Choroid plexus epithelial cell (primary cell): ENCODE measurements around the gene ZFPM1.

ENCODE experiments used
- DNase-seq: peaks from one replicate; pipeline ENCODE4 v3.0.0-alpha.2; 2010; ENCODE audit warnings: low read depth
- H3K4me3 ChIP-seq: 2 replicates; pipeline ENCODE4 v1.5.1; 2011; ENCODE audit warnings: low read depth, mild to moderate bottlenecking, control low read depth, low read length, moderate library complexity
- TF ChIP-seq, protein P1 (sequence below): conservative IDR thresholded peaks from 2 replicates; pipeline ENCODE4 v1.5.1; 2011; ENCODE audit warnings: low read depth, mild to moderate bottlenecking, control low read depth, inconsistent platforms, low read length, moderate library complexity

Gene ZFPM1

GRCh38 chr16:88523309-88524161 lies 70.5 kb downstream of the ZFPM1 start:
- no peak overlapping the region for H3K4me3 ChIP-seq
- DNase-seq: no peak
- TF ChIP-seq, protein P1, sequence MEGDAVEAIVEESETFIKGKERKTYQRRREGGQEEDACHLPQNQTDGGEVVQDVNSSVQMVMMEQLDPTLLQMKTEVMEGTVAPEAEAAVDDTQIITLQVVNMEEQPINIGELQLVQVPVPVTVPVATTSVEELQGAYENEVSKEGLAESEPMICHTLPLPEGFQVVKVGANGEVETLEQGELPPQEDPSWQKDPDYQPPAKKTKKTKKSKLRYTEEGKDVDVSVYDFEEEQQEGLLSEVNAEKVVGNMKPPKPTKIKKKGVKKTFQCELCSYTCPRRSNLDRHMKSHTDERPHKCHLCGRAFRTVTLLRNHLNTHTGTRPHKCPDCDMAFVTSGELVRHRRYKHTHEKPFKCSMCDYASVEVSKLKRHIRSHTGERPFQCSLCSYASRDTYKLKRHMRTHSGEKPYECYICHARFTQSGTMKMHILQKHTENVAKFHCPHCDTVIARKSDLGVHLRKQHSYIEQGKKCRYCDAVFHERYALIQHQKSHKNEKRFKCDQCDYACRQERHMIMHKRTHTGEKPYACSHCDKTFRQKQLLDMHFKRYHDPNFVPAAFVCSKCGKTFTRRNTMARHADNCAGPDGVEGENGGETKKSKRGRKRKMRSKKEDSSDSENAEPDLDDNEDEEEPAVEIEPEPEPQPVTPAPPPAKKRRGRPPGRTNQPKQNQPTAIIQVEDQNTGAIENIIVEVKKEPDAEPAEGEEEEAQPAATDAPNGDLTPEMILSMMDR: no peak

- DNase-seq: no peak
- no peak overlapping the region for H3K4me3 ChIP-seq
- TF ChIP-seq, protein P1: no peak
Measured at GRCh38 chr16:88524274-88524972, 71.3 kb downstream of the ZFPM1 start.

- H3K4me3 ChIP-seq: no peak overlapping the region
- TF ChIP-seq, protein P1: no peak
- no peak for DNase-seq
Measured at GRCh38 chr16:88524973-88525662, 72.0 kb downstream of the ZFPM1 start.

DNA sequence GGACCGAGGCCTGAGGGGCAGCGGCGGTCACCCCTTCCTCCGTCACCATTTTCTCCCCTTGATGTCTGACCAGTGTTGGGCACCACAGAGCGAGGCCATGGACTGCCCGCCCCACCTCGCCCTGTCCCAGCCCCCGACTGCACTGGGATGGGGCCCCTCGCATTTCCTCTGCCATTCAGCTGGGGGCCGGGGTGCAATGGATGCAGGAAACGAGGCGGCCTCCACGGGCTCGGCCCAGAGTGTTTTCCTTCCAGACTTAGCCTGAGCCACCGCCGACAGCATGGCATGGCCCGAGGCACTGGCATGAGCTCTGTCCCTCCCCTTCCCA lies 72.5 kb downstream of the ZFPM1 start:
- TF ChIP-seq, protein P1: no peak
- H3K4me3 ChIP-seq: no peak overlapping the region
- no peak for DNase-seq

DNA sequence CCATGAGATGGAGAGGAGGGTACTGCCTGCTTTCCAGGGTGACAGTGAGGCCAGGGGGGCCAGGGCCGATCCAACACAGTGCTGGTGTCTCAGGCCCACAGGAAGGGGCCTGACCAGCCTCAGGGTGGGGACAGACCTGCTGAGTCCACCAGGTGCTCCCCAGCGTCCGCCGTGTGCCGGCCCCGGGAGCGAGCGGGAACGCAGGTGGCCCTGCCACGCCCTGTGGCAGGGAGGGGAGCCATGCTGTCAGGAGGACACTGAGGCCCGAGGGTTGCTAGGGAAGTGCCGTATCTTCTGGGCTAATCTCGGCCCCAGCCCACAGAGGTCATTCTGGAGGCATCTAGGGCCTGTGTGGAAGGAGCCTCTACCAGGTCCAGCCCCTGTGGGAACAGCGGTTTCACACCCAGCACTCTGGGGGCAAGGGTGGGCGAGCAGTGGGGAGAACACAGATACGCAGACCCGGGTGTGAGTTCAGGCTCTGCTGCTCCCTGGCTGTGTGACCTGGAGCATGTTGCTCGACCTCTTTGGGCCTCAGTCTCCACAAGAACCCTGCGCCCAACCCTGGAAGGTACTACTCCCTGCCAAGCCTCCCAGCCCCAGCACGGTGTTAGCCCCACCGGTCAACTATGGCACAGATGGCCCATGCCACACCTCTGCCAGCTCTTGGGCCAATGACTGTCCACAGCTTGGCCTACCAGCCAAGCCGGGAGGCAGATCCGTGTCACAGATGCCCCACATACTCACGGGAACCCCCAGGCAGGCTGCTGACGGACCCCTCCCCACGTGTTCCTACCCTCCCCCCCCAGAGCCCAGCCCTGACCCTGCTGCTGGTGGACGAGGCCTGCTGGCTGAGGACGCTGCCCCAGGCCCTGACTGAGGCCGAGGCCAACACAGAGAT lies 73.2 kb downstream of the ZFPM1 start:
- TF ChIP-seq, protein P1: no peak
- DNase-seq: no peak
- no peak overlapping the region for H3K4me3 ChIP-seq

DNA sequence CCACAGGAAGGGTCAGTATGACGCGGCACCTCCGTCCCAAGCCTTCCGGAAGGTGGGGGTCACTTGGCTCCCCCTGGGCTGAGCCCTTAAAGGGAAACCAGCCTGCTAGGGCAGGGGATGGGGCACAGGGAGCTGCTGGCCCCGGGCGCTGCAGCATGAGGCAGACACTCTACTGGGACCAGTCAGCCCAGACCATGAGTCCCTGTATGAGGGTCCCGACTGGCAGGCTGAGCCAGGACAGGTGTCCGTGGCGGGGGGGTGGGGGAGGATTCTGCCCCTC lies 73.8 kb downstream of the ZFPM1 start:
- no peak overlapping the region for H3K4me3 ChIP-seq
- TF ChIP-seq, protein P1: no peak
- no peak for DNase-seq
